Vagina (tissue), 2 donors: ENCODE data around the gene ACVR1.

Experiments used
- POLR2A ChIP-seq, 2 donors: fragments of 450-650 bp; IDR thresholded peaks; one replicate each; pipeline ENCODE4 v1.6.1; 2017; ENCODE audit warnings: antibody characterized with exemption in 2 of 2, mild to moderate bottlenecking in 2 of 2, moderate library complexity in 2 of 2
- POLR2AphosphoS5 ChIP-seq, 2 donors: sonication (generic); formaldehyde crosslinking; IDR thresholded peaks; one replicate each; pipeline ENCODE4 v1.9.0; 2017; ENCODE audit warnings: antibody characterized with exemption in 2 of 2, mild to moderate bottlenecking in 2 of 2, low read depth in 1 of 2; ENCODE audit not compliant: insufficient read depth in 1 of 2
- TF ChIP-seq, protein P1 (sequence below), 3 experiments: fragments of 450-650 bp in 2 of 3; fragments of 200-600 bp in 1 of 3; sonication (generic) in 1 of 3; IDR thresholded peaks; one replicate each; pipeline ENCODE4 v1.5.1; 2017 to 2019; ENCODE audit warnings: antibody characterized with exemption in 3 of 3, mild to moderate bottlenecking in 2 of 3, moderate library complexity in 2 of 3

DNA sequence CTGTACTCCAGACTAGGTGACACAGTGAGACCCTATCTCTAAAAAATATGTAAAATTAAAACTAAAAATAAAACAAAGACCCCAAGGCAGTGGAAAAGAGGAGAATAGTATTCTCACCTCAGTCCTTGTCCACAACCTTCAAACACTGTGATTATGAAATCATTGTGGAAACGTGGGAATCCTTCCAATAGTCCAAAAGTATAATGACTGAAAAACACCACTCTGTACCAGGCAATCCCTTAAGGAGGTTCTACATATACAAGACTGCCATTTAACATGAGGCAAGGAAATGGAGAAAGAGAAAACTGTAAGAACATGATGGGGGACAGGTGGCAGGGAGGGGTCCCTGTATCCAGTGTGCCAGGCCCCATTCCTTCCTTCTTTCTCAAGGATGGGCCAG, 66.1 kb downstream of the ACVR1 start:
- TF ChIP-seq, protein P1, sequence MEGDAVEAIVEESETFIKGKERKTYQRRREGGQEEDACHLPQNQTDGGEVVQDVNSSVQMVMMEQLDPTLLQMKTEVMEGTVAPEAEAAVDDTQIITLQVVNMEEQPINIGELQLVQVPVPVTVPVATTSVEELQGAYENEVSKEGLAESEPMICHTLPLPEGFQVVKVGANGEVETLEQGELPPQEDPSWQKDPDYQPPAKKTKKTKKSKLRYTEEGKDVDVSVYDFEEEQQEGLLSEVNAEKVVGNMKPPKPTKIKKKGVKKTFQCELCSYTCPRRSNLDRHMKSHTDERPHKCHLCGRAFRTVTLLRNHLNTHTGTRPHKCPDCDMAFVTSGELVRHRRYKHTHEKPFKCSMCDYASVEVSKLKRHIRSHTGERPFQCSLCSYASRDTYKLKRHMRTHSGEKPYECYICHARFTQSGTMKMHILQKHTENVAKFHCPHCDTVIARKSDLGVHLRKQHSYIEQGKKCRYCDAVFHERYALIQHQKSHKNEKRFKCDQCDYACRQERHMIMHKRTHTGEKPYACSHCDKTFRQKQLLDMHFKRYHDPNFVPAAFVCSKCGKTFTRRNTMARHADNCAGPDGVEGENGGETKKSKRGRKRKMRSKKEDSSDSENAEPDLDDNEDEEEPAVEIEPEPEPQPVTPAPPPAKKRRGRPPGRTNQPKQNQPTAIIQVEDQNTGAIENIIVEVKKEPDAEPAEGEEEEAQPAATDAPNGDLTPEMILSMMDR (IDR thresholded peaks at IDR 0.05), result no peak
- TF ChIP-seq POLR2AphosphoS5 (IDR thresholded peaks at IDR 0.05; ENCODE audit: insufficient read depth in 1 of 2, low read depth in 1 of 2), result no peak
- no peak for TF ChIP-seq POLR2A (IDR thresholded peaks at IDR 0.05)
